ENCODE measurements around the gene TGFBI.

Gene TGFBI

GRCh38 chr5:136004436-136004835 lies 24.4 kb upstream of the TGFBI start:
- DNase-seq, result no peak

GRCh38 chr5:136005476-136005875 lies 23.3 kb upstream of the TGFBI start:
- DNase-seq, result no peak

GRCh38 chr5:136006164-136006563 lies 22.6 kb upstream of the TGFBI start:
- DNase-seq, result no peak

GRCh38 chr5:136006761-136007251 lies 22.0 kb upstream of the TGFBI start:
- DNase-seq, result no peak

- DNase-seq, result no peak
Measured at GRCh38 chr5:136007271-136007670, 21.5 kb upstream of the TGFBI start.

GRCh38 chr5:136011414-136012001 lies 17.3 kb upstream of the TGFBI start:
- DNase-seq, result no peak

GRCh38 chr5:136012041-136012804 lies 16.6 kb upstream of the TGFBI start:
- no peak for DNase-seq

GRCh38 chr5:136013559-136013958 lies 15.2 kb upstream of the TGFBI start:
- DNase-seq, result no peak

- DNase-seq, result no peak
Measured at GRCh38 chr5:136014049-136015002, 14.5 kb upstream of the TGFBI start.

- DNase-seq, result no peak
Measured at GRCh38 chr5:136015003-136015375, 13.8 kb upstream of the TGFBI start.

GRCh38 chr5:136015966-136016650 lies 12.7 kb upstream of the TGFBI start:
- no peak for DNase-seq

- no peak for DNase-seq
Measured at GRCh38 chr5:136016945-136017530, 11.8 kb upstream of the TGFBI start.

- no peak for DNase-seq
Measured at GRCh38 chr5:136018814-136019783, 9.7 kb upstream of the TGFBI start.

GRCh38 chr5:136020001-136020382 lies 8.8 kb upstream of the TGFBI start:
- no peak for DNase-seq

- DNase-seq, result peak; percentile 66
Measured at GRCh38 chr5:136020383-136021015, 8.3 kb upstream of the TGFBI start.

GRCh38 chr5:136021016-136021405 lies 7.8 kb upstream of the TGFBI start:
- DNase-seq, result no peak

GRCh38 chr5:136022965-136023364 lies 5.8 kb upstream of the TGFBI start:
- DNase-seq, result no peak

GRCh38 chr5:136023958-136024541 lies 4.7 kb upstream of the TGFBI start:
- DNase-seq, result no peak

- no peak for DNase-seq
Measured at GRCh38 chr5:136025900-136026299, 2.9 kb upstream of the TGFBI start.

GRCh38 chr5:136026636-136027035 lies 2.2 kb upstream of the TGFBI start:
- no peak for DNase-seq

Measured in CD4-positive, alpha-beta T cell treated with Interleukin-15 for 1 hour (primary cell).